Body of pancreas (tissue), 4 donors: ENCODE results near the gene ISL2.

Experiments used
- CTCF ChIP-seq, 7 experiments: fragments of 450-650 bp in 4 of 7; fragments of 200-600 bp in 3 of 7; sonication (generic) in 3 of 7; IDR thresholded peaks; one replicate each; pipeline ENCODE4 v1.5.1; 2016 to 2019; ENCODE audit warnings: antibody characterized with exemption in 7 of 7
- POLR2A ChIP-seq, 3 donors: fragments of 450-650 bp; IDR thresholded peaks; one replicate each; pipeline ENCODE4 v1.6.1; 2016; ENCODE audit warnings: antibody characterized with exemption in 3 of 3, mild to moderate bottlenecking in 2 of 3

- no peak for TF ChIP-seq POLR2A (IDR thresholded peaks at IDR 0.05)
- no peak for TF ChIP-seq CTCF (IDR thresholded peaks at IDR 0.05)
Measured at GRCh38 chr15:76312540-76313174, 23.9 kb upstream of the ISL2 start.
